Keratinocyte (primary cell): Measurements from ENCODE around the gene TNFRSF4. TPM values are rescaled to one million over a fixed set of nuclear protein-coding genes. Genes with fewer than 3 reads are reported as not detected.

Experiments used
- DNase-seq: peaks from one replicate; pipeline ENCODE4 v3.0.0-alpha.2; 2011; ENCODE audit warnings: low read depth, missing footprints, low spot score
- FAIRE-seq: peaks from 2 replicates; lab custom pipeline; 2011; peaks lifted over from hg19 to GRCh38; lab: Jason Lieb, UNC
- H2AFZ ChIP-seq: 2 replicates; pipeline ENCODE4 v1.6.0; 2012; ENCODE audit warnings: low read length, control low read depth, inconsistent platforms; ENCODE audit not compliant: control insufficient read depth
- H3K27ac ChIP-seq: 2 replicates; pipeline ENCODE4 v1.5.1; 2011; ENCODE audit warnings: low read length; ENCODE audit not compliant: control insufficient read depth, insufficient read depth
- H3K27me3 ChIP-seq: 3 replicates; pipeline ENCODE4 v1.6.0; 2011; ENCODE audit warnings: low read length; ENCODE audit not compliant: control insufficient read depth, insufficient read depth; ENCODE audit errors: extremely low read depth
- H3K36me3 ChIP-seq, 2 experiments: 2 replicates in 1 of 2; 3 replicates in 1 of 2; pipeline ENCODE4 v1.5.1; 2011; ENCODE audit warnings: low read length in 2 of 2, mild to moderate bottlenecking in 1 of 2; ENCODE audit not compliant: control insufficient read depth in 2 of 2, insufficient read depth in 2 of 2; ENCODE audit errors: extremely low read depth in 1 of 2
- H3K4me1 ChIP-seq: 3 replicates; pipeline ENCODE4 v1.5.1; 2011; ENCODE audit warnings: low read length; ENCODE audit not compliant: control insufficient read depth, insufficient read depth; ENCODE audit errors: extremely low read depth
- H3K4me2 ChIP-seq: 3 replicates; pipeline ENCODE4 v1.6.0; 2011; ENCODE audit warnings: low read depth, low read length; ENCODE audit not compliant: control insufficient read depth, insufficient read depth; ENCODE audit errors: extremely low read depth
- H3K4me3 ChIP-seq, 3 experiments: fragments of 200-600 bp in 1 of 3; sonication (generic) in 1 of 3; 2 replicates in 2 of 3; 3 replicates in 1 of 3; pipeline ENCODE4 v1.5.1; 2011 to 2016; ENCODE audit warnings: low read length in 3 of 3, mild to moderate bottlenecking in 3 of 3, control low read depth in 2 of 3, inconsistent platforms in 1 of 3, low read depth in 1 of 3, mixed read lengths in 1 of 3, mixed run types in 1 of 3, moderate library complexity in 1 of 3; ENCODE audit not compliant: control insufficient read depth in 2 of 3, insufficient read depth in 2 of 3; ENCODE audit errors: extremely low read depth in 1 of 3
- H3K79me2 ChIP-seq: 2 replicates; pipeline ENCODE4 v1.6.0; 2012; ENCODE audit warnings: low read length; ENCODE audit not compliant: control insufficient read depth, insufficient read depth
- H3K9ac ChIP-seq: 3 replicates; pipeline ENCODE4 v1.6.0; 2011; ENCODE audit warnings: low read length; ENCODE audit not compliant: control insufficient read depth, insufficient read depth; ENCODE audit errors: extremely low read depth
- H3K9me1 ChIP-seq: 3 replicates; pipeline ENCODE4 v1.6.0; 2011; ENCODE audit warnings: low read length; ENCODE audit not compliant: control insufficient read depth, insufficient read depth; ENCODE audit errors: extremely low read depth
- H3K9me3 ChIP-seq: 2 replicates; pipeline ENCODE4 v1.5.1; 2012; ENCODE audit warnings: low read depth, low read length; ENCODE audit not compliant: control insufficient read depth
- H4K20me1 ChIP-seq: 3 replicates; pipeline ENCODE4 v1.6.0; 2011; ENCODE audit warnings: low read length; ENCODE audit not compliant: control insufficient read depth, insufficient read depth; ENCODE audit errors: extremely low read depth
- EZH2 ChIP-seq: IDR thresholded peaks from one replicate; pipeline ENCODE4 v1.6.1; 2012; ENCODE audit warnings: inconsistent platforms, mild to moderate bottlenecking, low read length, moderate library complexity
- dilution Hi-C: fragments of 300-500 bp; cut with MboI; formaldehyde crosslinking; loops from one replicate; pipeline ENCODE4 v1.7.0; 2020; ENCODE audit warnings: low sequenced_read_pairs; ENCODE audit not compliant: extremely low pct_ligation_motif_present
- polyA plus RNA-seq, 5 experiments: library from polyadenylated mRNA; depleted of rRNA in 3 of 5; stranded (reverse) in 3 of 5; stranded (forward) in 1 of 5; unstranded in 1 of 5; fragments of >200 nt; gene quantifications; 1 replicate in 1 of 5; 2 replicates in 3 of 5; 3 replicates in 1 of 5; pipeline versions ENCODE4 v1.2.1 to v1.2.3, GENCODE V29; 2011 to 2012; ENCODE audit warnings: missing spikeins in 2 of 5, low read depth in 1 of 5, low replicate concordance in 1 of 5
- TF ChIP-seq, protein P1 (sequence below), 3 experiments: IDR thresholded peaks in 1 of 3; conservative IDR thresholded peaks in 1 of 3; optimal IDR thresholded peaks in 1 of 3; 2 replicates in 2 of 3; 3 replicates in 1 of 3; pipeline versions ENCODE3 to v1.5.1; 2011; ENCODE audit warnings: low read length in 3 of 3, mild to moderate bottlenecking in 3 of 3, moderate library complexity in 2 of 3, control low read depth in 1 of 3, inconsistent platforms in 1 of 3; ENCODE audit not compliant: insufficient read depth in 2 of 3; ENCODE audit errors: extremely low read depth in 1 of 3

The TNFRSF4 gene
- polyA plus RNA-seq, 1 donor (not counting 4 experiments of a cell fraction or from before 2014, with no cell fraction given), result not detected

DNA sequence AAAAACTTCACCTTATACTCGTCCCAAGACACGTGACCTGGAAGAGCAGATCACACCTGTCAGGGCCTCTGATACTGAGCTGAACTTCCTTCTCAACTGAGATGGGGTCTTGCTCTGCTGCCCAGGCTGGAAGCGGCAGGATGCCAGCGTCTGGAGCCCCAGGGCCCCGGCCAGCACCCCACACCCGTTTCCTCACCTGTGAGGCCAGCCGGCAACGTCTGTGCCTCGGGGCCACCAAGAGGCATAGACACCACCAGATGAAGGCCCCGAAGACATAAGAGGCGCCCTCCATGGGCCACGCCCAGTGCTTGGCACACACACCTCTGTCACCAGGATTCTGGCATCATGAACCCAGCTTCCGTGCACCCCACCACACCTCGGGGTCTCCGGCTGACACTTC is 9.4 kb upstream of the TNFRSF4 start:
- no peak for TF ChIP-seq EZH2
- TF ChIP-seq, protein P1, sequence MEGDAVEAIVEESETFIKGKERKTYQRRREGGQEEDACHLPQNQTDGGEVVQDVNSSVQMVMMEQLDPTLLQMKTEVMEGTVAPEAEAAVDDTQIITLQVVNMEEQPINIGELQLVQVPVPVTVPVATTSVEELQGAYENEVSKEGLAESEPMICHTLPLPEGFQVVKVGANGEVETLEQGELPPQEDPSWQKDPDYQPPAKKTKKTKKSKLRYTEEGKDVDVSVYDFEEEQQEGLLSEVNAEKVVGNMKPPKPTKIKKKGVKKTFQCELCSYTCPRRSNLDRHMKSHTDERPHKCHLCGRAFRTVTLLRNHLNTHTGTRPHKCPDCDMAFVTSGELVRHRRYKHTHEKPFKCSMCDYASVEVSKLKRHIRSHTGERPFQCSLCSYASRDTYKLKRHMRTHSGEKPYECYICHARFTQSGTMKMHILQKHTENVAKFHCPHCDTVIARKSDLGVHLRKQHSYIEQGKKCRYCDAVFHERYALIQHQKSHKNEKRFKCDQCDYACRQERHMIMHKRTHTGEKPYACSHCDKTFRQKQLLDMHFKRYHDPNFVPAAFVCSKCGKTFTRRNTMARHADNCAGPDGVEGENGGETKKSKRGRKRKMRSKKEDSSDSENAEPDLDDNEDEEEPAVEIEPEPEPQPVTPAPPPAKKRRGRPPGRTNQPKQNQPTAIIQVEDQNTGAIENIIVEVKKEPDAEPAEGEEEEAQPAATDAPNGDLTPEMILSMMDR (optimal IDR thresholded peaks at IDR 0.05 in 1 of 3, IDR thresholded peaks at IDR 0.05 in 1 of 3, conservative IDR thresholded peaks at IDR 0.05 in 1 of 3; ENCODE audit: extremely low read depth in 1 of 3, insufficient read depth in 2 of 3, low read length in 3 of 3), result no peak
- peaks cover 26 to 36% of the 10 kb centered on the region in 2 experiments for H3K36me3 ChIP-seq
- peaks cover 39% of the 10 kb centered on the region for H3K79me2 ChIP-seq
- no peak overlapping the region for H3K27ac ChIP-seq
- DNase-seq (no peak), FAIRE-seq (no peak)
- H3K9me3 ChIP-seq, result no peaks in the 10 kb centered on the region
- H3K9ac ChIP-seq, result no peak overlapping the region
- no peak overlapping the region for H3K4me2 ChIP-seq
- H3K4me3 ChIP-seq, result no peak overlapping the region
- peaks cover 5% of the 10 kb centered on the region for H4K20me1 ChIP-seq
- dilution Hi-C loops, result no loop called here
- no peaks in the 10 kb centered on the region for H3K9me1 ChIP-seq
- H2AFZ ChIP-seq, result no peak overlapping the region
- no peaks in the 10 kb centered on the region for H3K4me1 ChIP-seq
- no peaks in the 10 kb centered on the region for H3K27me3 ChIP-seq

GRCh38 chr1:1222575-1223225 is 8.7 kb upstream of the TNFRSF4 start:
- Histone ChIP-seq H3K27ac (no peak overlapping the region), H4K20me1 (peaks cover 5% of the 10 kb centered on the region), H3K9ac (no peak overlapping the region), H3K9me3 (no peaks in the 10 kb centered on the region), H3K27me3 (no peaks in the 10 kb centered on the region), H3K79me2 (peaks cover 33% of the 10 kb centered on the region), H3K4me2 (no peak overlapping the region), H3K4me1 (peaks cover 6% of the 10 kb centered on the region), H3K9me1 (no peaks in the 10 kb centered on the region), H3K4me3 (no peak overlapping the region), H2AFZ (no peak overlapping the region), H3K36me3 (peaks cover 29 to 39% of the 10 kb centered on the region in 2 experiments)
- FAIRE-seq (no peak), DNase-seq (no peak)
- dilution Hi-C loops, result no loop called here
- no peak for TF ChIP-seq EZH2
- TF ChIP-seq, protein P1 (optimal IDR thresholded peaks at IDR 0.05 in 1 of 3, IDR thresholded peaks at IDR 0.05 in 1 of 3, conservative IDR thresholded peaks at IDR 0.05 in 1 of 3; ENCODE audit: extremely low read depth in 1 of 3, insufficient read depth in 2 of 3, low read length in 3 of 3), result no peak
